ENCODE data around the gene NR2E1. TPM values are rescaled to one million over a fixed set of nuclear protein-coding genes. Genes with fewer than 3 reads are reported as not detected.

Gene NR2E1
- total RNA-seq, 3 donors from 2014 or later: not detected

Other genes starting within 250 kb of the NR2E1 start
- gene SEC63, start 207.8 kb upstream of the NR2E1 start, total RNA-seq: 10 to 100 TPM; 73.1 to 86.8 (median 81.0) TPM
- 10 to 100 TPM; 30.0 to 40.7 (median 31.4) TPM for gene OSTM1, start 91.3 kb upstream of the NR2E1 start, total RNA-seq
- 10 to 100 TPM; 69.8 to 70.9 (median 70.8) TPM for gene SNX3, start 95.0 kb downstream of the NR2E1 start, total RNA-seq
- gene AFG1L, start 129.0 kb downstream of the NR2E1 start, total RNA-seq: 1 to 10 TPM; 2.0 to 4.8 (median 4.0) TPM

Measured in activated T-cell treated with anti-CD3 and anti-CD28 coated beads, Interleukin-2, amount 50 U/mL, for 4 hours (primary cell).